ENCODE data around the gene MB21D2. TPM values are rescaled to one million over a fixed set of nuclear protein-coding genes. Genes with fewer than 3 reads are reported as not detected.
A peak's percentile ranks its signal among the peaks of the same experiment; 100 is the strongest.
"Not testable (repeated sequence)": the region's sequence is repeated elsewhere in the genome, so short reads cannot be mapped to it uniquely, and the experiment has no call there.

Gene MB21D2
- total RNA-seq, 1 donor from 2014 or later, result 106 TPM

- DNase-seq (ENCODE audit: low spot score in 2 of 2) (no peak), FAIRE-seq (no peak)
These were observed 52.7 kb downstream of the MB21D2 start for GRCh38 chr3:192864941-192865340.

DNA sequence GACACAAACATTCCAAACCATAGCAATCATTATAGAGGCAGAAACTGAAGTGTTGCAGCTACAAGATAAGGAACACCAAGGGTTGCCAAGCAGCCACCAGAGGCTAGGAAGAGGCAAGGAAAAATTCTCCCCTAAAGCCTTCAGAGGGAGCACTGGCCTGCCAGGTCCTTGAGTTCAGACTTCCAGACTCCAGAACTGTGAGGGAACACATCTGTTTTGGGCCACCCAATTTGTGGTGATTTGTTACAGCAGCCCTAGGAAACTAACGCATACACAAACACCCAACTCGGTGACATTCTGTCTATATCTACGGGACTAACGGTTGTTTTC, 54.6 kb downstream of the MB21D2 start:
- no peak for DNase-seq (ENCODE audit: low spot score in 2 of 2)
- FAIRE-seq, result no peak

- FAIRE-seq (no peak), DNase-seq (ENCODE audit: low spot score in 2 of 2) (no peak)
These were observed 55.1 kb downstream of the MB21D2 start for GRCh38 chr3:192862408-192863090.

DNA sequence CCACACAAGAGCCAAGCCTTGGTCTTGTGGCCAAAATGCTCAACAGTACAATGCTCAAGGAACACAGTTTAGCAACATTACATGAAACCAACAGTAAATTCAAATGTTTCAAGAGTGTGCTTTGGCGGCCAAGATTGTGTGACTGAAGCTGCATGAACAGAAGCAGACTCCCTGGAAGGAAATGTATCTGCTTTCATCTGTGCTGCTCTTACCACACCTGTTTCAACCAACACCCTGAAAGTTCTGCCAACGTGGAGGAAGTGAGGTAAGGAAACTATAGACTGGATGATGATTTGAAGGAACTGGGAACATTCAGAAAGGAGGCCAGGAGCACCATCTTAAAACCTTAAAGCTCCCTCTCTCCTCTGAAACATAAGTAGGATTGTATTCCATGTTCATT, 55.7 kb downstream of the MB21D2 start:
- DNase-seq (ENCODE audit: low spot score in 2 of 2) (no peak), FAIRE-seq (no peak)

DNA sequence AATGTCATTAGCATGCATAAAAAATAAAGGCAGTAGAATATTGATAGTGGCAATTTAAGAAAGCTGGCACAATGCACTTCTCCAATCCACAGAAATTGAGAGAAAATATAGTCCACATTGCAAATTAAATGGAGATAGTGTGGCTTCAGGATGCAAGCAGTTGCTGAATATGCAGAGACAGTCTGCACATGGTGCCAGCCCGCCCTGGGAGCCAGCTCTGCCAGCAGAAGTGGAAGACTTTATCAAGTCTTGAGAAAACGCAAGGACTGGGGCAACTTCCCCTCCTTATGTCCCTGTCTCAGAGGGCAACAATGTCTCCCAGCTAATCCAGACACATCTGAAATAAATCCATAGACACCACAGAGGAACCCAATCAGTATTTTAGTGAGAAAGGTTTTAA, 57.2 kb downstream of the MB21D2 start:
- no peak for DNase-seq (ENCODE audit: low spot score in 2 of 2)
- FAIRE-seq, result no peak

- FAIRE-seq (no peak), DNase-seq (ENCODE audit: low spot score in 2 of 2) (no peak)
These were observed 58.6 kb downstream of the MB21D2 start for GRCh38 chr3:192858849-192859585.

DNA sequence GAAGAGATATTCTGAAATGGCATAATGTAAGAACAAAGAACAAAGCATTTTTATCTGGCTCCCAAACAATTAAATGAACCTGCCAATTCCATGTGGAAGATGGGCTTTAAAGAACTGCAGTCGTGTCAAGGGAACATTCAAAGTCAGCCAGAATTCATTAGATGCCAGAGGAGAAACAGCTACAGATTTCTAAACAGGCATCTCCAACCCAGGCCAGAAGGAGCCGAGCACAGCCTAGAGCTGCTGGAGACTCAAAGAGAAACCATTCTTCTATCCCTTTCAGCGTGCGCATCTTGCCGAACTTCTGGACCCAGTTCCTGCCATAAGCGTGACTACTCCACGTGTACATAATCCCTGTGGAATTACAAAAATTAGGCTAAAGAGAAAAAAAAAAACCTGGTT, 60.4 kb downstream of the MB21D2 start:
- FAIRE-seq, result no peak

DNA sequence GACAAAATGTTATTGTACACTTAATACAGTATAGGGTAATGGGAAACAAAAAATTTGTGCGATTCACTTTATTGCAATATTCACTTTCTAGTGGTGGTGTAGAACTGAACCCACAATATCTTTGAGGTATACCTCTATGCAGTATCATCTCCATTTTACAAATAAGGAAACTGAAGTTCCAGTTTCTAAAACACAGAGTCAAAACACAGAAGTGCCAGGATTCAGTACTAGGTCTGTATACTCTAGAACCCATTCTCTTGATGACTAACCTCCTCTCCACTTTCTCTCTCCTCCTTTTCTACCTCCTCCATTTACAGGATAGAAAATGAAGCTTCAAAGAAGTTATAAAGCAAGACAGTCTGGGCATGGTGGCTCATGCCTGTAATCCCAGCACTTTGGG, 62.2 kb downstream of the MB21D2 start:
- no peak for DNase-seq (ENCODE audit: low spot score in 2 of 2)
- FAIRE-seq, result no peak

More for the DNA sequence above, 60.4 kb downstream of the MB21D2 start:
- DNase-seq (ENCODE audit: low spot score in 2 of 2), result no peak

- DNase-seq (ENCODE audit: low spot score in 2 of 2) (peak; percentile 27 to 43), FAIRE-seq (no peak)
These were observed 65.8 kb downstream of the MB21D2 start for GRCh38 chr3:192851821-192852372.

DNA sequence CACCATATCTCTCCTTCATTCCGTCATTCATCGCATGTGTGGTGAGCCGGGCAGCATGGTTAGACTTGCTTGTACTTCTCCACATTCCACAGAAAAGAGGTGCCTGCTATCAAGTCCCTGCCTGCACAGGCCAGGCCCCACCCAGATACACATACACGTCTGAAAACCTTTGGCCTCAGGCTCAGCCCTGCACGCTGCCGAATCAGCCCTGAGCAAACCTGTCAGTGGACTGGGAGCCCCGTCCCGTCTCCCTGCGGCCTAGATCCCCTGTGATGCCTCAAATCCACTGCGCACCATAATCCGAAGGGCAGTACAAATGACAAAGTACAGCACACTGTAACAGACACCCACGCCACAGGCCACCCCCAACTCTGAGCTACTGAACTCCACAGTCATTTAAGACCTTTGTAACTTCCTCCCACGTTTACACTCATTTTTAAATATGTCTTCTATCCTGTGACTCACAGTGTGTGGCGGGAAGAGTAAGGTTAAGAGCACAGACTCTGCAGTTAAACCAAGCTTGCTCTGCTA, 67.1 kb downstream of the MB21D2 start:
- no peak for DNase-seq (ENCODE audit: low spot score in 2 of 2)
- no peak for FAIRE-seq

DNA sequence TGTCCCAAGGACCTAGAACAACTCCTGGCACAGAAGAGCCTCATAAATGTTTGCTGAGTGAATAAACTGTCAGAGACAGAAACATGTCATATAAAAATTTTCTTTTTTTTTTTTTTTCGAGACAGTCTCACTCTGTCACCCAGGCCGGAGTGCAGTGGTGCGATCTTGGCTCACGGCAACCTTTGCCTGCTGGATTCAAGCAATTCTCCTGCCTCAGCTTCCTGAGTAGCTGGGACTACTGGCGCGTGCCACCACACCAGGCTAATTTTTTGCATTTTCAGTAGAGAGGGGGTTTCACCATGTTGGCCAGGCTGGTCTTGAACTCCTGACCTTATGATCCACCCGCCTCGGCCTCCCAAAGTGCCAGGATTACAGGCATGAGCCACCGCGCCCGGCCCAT, 67.8 kb downstream of the MB21D2 start:
- not testable (repeated sequence) for DNase-seq (ENCODE audit: low spot score in 2 of 2); FAIRE-seq

- no peak for FAIRE-seq
- DNase-seq (ENCODE audit: low spot score in 2 of 2), result no peak
These were observed 69.1 kb downstream of the MB21D2 start for GRCh38 chr3:192848371-192849233.

GRCh38 chr3:192847941-192848340, 69.7 kb downstream of the MB21D2 start:
- DNase-seq (ENCODE audit: low spot score in 2 of 2) (no peak), FAIRE-seq (no peak)

GRCh38 chr3:192845526-192845855, 72.2 kb downstream of the MB21D2 start:
- FAIRE-seq, result no peak
- DNase-seq (ENCODE audit: low spot score in 2 of 2), result no peak

DNA sequence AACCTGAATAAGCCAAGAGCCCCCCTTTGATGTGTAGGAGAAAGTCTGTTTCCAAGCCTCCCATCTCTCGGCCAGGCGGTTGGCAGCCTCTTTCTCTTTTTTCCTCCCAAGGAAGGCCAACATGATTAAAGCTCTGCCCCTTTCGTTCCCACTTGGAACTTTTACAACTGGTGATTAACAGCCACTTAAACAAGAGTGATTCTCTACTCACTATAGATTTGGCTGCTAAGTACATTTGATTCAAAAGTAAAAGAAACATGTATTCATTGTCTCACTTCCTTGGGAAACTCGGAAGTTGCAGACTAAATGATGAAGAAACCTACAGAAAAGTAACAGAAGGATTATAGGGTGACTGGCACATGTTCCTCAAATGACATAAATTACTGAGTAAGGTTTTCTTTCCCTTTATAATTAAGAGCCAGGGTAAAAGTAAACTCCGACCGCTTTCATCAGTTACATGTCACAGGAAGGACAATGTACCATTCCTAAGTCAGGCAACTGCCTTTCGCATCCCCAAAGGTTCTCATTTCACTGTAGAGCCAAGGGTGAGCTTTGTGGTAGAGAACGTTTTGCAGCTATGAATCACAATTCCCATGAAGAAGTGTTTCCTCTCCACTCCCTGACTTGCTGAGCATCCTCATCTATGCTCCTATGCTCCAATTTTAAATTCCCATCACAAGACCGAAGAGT, 72.7 kb downstream of the MB21D2 start:
- FAIRE-seq (no peak), DNase-seq (ENCODE audit: low spot score in 2 of 2) (no peak)

DNA sequence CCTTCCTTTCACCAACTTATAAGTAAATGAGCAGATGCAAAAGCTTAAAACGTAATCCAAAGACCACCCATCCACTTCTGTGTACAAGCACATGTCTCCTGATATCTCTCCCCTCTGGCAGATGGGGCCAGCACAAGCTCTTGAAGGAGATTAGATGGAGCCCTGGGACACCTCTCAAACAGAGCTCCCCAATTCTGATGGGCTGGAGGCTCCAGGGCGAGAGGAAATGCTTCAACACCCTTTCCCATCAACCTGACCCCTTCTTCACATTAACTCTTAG, 73.2 kb downstream of the MB21D2 start:
- DNase-seq (ENCODE audit: low spot score in 2 of 2) (no peak), FAIRE-seq (no peak)

DNA sequence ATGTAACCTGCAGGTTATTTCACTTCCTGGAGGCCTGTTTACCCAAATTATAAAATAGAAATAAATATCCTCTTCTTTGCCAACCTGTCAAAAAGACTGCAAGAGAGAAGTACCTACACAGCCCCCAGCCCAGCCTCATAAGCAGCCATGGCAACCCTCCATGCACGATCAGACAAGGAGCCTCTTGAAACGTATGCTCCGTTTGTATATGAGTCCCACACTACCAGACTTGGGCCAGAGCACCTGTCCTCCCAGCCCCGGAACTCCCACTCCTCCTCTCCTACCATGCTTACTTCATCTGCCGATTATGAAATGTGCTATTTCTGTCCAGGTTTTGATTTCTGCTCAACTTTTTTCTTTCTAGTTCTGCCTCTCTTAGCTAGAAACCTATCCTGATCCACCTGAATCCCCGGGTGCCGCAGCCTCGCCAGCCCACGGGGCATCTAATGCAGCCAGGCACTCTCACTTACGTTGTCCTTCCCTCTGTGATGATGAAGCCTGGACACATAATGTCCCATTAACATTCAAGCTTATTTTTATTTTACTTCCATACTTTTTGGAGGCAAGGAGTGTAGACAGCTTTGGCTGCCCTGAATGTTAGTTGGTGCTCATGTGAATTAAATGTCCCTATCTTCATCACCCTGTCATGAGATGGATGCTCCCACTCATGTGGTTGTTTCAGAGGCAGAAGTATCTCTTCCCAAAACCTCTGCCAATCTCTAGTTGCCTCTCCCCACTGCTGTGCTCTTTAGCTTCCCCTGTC, 73.8 kb downstream of the MB21D2 start:
- FAIRE-seq, result no peak
- no peak for DNase-seq (ENCODE audit: low spot score in 2 of 2)

- DNase-seq (ENCODE audit: low spot score in 2 of 2) (no peak), FAIRE-seq (no peak)
These were observed 74.5 kb downstream of the MB21D2 start for GRCh38 chr3:192843119-192843518.

- FAIRE-seq, result no peak
- DNase-seq (ENCODE audit: low spot score in 2 of 2), result no peak
These were observed 74.9 kb downstream of the MB21D2 start for GRCh38 chr3:192842711-192843110.

GRCh38 chr3:192842138-192842537, 75.5 kb downstream of the MB21D2 start:
- no peak for DNase-seq (ENCODE audit: low spot score in 2 of 2)
- FAIRE-seq, result no peak

Data from frontal cortex (tissue), 4 donors.